K562 (cell line): ENCODE results near the gene RNF180. TPM values are rescaled to one million over a fixed set of nuclear protein-coding genes. Genes with fewer than 3 reads are reported as not detected.

Experiments
- ATAC-seq: fragments of 200-7000 bp; cut with Tn5 transposase; 3 replicates; pipeline ENCODE4 v1.9.1; 2020; ENCODE audit warnings: moderate library complexity
- BruUV-seq: library from RNA; stranded (reverse); fragments of 400-500 nt; replicated peaks from 2 replicates; lab custom pipeline; 2021; lab: Mats Ljungman, UMichigan
- CTCF ChIA-PET: fragments of 300-600 bp; formaldehyde crosslinking; extraction: SDS; loops from one replicate; lab custom pipeline; 2021; ENCODE audit warnings: low intra/inter-chr PET ratio; lab: Yijun Ruan, JAX
- POLR2A ChIA-PET: fragments of 300-600, 350-650 bp; sonication (Branson Sonifier 250); formaldehyde crosslinking; extraction: SDS; loops from one replicate; lab custom pipeline; 2021; ENCODE audit warnings: antibody characterized with exemption, inconsistent platforms; lab: Yijun Ruan, JAX
- DNase-seq, 4 experiments: peaks; one replicate each; pipeline versions ENCODE4 v3.0.0 to v3.0.0-alpha.2; 2011 to 2018; ENCODE audit warnings: low spot score in 3 of 4, mixed read lengths in 3 of 4; ENCODE audit errors: extremely low read depth in 1 of 4
- FAIRE-seq: peaks from 2 replicates; lab custom pipeline; 2011; peaks lifted over from hg19 to GRCh38; lab: Jason Lieb, UNC
- H2AFZ ChIP-seq: 2 replicates; pipeline ENCODE4 v1.6.0; 2011; ENCODE audit warnings: low read depth, low read length, control low read depth, inconsistent platforms
- H3K27ac ChIP-seq: fragments of 200-600 bp; 3 replicates; pipeline ENCODE4 v1.8.0; 2011; ENCODE audit warnings: low read depth, mild to moderate bottlenecking, control low read depth, inconsistent platforms, low read length, moderate library complexity, mixed read lengths; ENCODE audit errors: extremely low read depth
- H3K27me3 ChIP-seq, 2 experiments: fragments of 300-600 bp in 1 of 2; 2 replicates in 1 of 2; 3 replicates in 1 of 2; pipeline versions ENCODE4 v1.6.0 to v1.8.0; 2011; ENCODE audit warnings: inconsistent platforms in 2 of 2, low read length in 2 of 2, mild to moderate bottlenecking in 1 of 2, mixed read lengths in 1 of 2, moderate library complexity in 1 of 2; ENCODE audit not compliant: control insufficient read depth in 2 of 2, insufficient read depth in 2 of 2
- H3K36me3 ChIP-seq: fragments of 300-600 bp; 3 replicates; pipeline ENCODE4 v1.8.0; 2011; ENCODE audit warnings: mild to moderate bottlenecking, low read length, inconsistent platforms; ENCODE audit not compliant: control insufficient read depth, insufficient read depth
- H3K4me1 ChIP-seq, 2 experiments: fragments of 200-600 bp in 1 of 2; replicated peaks in 1 of 2; 2 replicates in 1 of 2; 3 replicates in 1 of 2; pipeline versions ENCODE4 v1.5.1 to v1.8.0; 2011; ENCODE audit warnings: inconsistent platforms in 2 of 2, low read length in 2 of 2, mild to moderate bottlenecking in 1 of 2, mixed read lengths in 1 of 2, moderate library complexity in 1 of 2; ENCODE audit not compliant: control insufficient read depth in 2 of 2, insufficient read depth in 2 of 2
- H3K4me2 ChIP-seq: 2 replicates; pipeline ENCODE4 v1.6.1; 2011; ENCODE audit warnings: low read length, control low read depth, inconsistent platforms, mixed read lengths; ENCODE audit not compliant: insufficient read depth
- H3K4me3 ChIP-seq: fragments of 200-600 bp; sonication (generic), shearing (Covaris generic); 2 replicates; pipeline ENCODE4 v1.5.1; 2016; ENCODE audit warnings: control low read depth, inconsistent platforms
- H3K79me2 ChIP-seq: fragments of 200-600 bp; 3 replicates; pipeline ENCODE4 v1.8.0; 2011; ENCODE audit warnings: low read length, inconsistent platforms; ENCODE audit not compliant: control insufficient read depth, insufficient read depth
- H3K9ac ChIP-seq, 2 experiments: 2 replicates each; pipeline versions ENCODE4 v1.6.0 to v1.6.1; 2011; ENCODE audit warnings: low read depth in 2 of 2, low read length in 2 of 2, control low read depth in 1 of 2, inconsistent platforms in 1 of 2, mild to moderate bottlenecking in 1 of 2, mixed read lengths in 1 of 2; ENCODE audit not compliant: insufficient read depth in 1 of 2
- H3K9me1 ChIP-seq: one replicate; pipeline ENCODE4 v1.6.0; 2011; ENCODE audit warnings: inconsistent platforms, mild to moderate bottlenecking, low read length, moderate library complexity; ENCODE audit not compliant: control insufficient read depth, insufficient read depth
- H3K9me3 ChIP-seq: replicated peaks from 2 replicates; pipeline ENCODE4 v1.5.1; 2011; ENCODE audit warnings: low read depth, low read length, inconsistent platforms; ENCODE audit not compliant: control insufficient read depth, insufficient read depth
- H4K20me1 ChIP-seq: replicated peaks from 2 replicates; pipeline ENCODE4 v1.6.1; 2011; ENCODE audit warnings: low read length, inconsistent platforms, mixed read lengths; ENCODE audit not compliant: control insufficient read depth, insufficient read depth
- ARID1B ChIP-seq: fragments of 450-650 bp; IDR thresholded peaks from 2 replicates; pipeline ENCODE4 v1.6.1; 2016; ENCODE audit warnings: antibody characterized with exemption, mild to moderate bottlenecking, inconsistent platforms
- CEBPB ChIP-seq: fragments of 450-650 bp; IDR thresholded peaks from 2 replicates; pipeline ENCODE4 v1.6.1; 2016; ENCODE audit warnings: missing genetic modification characterization, missing compliant biosample characterization
- CREBBP ChIP-seq: IDR thresholded peaks from one replicate; pipeline ENCODE4 v1.6.1; 2012; ENCODE audit warnings: low read depth, mild to moderate bottlenecking, control low read depth, inconsistent platforms, low read length
- ELF2 ChIP-seq: fragments of 250-450 bp; sonication (Bioruptor Pico); IDR thresholded peaks from 2 replicates; pipeline ENCODE4 v1.5.0; 2021; ENCODE audit warnings: mild to moderate bottlenecking
- FOXJ2 ChIP-seq: fragments of 200-800 bp; sonication (Bioruptor generic); IDR thresholded peaks from 2 replicates; pipeline ENCODE4 v1.6.1; 2016; ENCODE audit warnings: missing genetic modification characterization, missing compliant biosample characterization
- HSF4 ChIP-seq: fragments of 250-450 bp; sonication (Bioruptor Pico); IDR thresholded peaks from 2 replicates; pipeline ENCODE4 v2.1.2; 2022; ENCODE audit warnings: mild to moderate bottlenecking, moderate library complexity, borderline replicate concordance
- MAFG ChIP-seq: fragments of 450-650 bp; conservative IDR thresholded peaks from 2 replicates; pipeline ENCODE4 v1.6.1; 2016; ENCODE audit warnings: missing genetic modification characterization, missing compliant biosample characterization
- SNRNP70 ChIP-seq: fragments of 200-400 bp; formaldehyde crosslinking; optimal IDR thresholded peaks from 2 replicates; pipeline ENCODE3; 2017; ENCODE audit warnings: low read depth, low read length
- TBL1XR1 ChIP-seq, 2 experiments: IDR thresholded peaks; 2 replicates each; pipeline ENCODE4 v1.6.1; 2012; ENCODE audit warnings: improper control_type of control experiment in 2 of 2, low read length in 2 of 2, mild to moderate bottlenecking in 1 of 2
- UBTF ChIP-seq, 2 experiments: IDR thresholded peaks; 2 replicates each; pipeline ENCODE4 v1.6.1; 2012; ENCODE audit warnings: improper control_type of control experiment in 2 of 2, low read depth in 2 of 2, low read length in 2 of 2, borderline replicate concordance in 1 of 2
- ZNF217 ChIP-seq: sonication (generic); formaldehyde crosslinking; IDR thresholded peaks from 2 replicates; pipeline ENCODE4 v1.8.0; 2022; ENCODE audit warnings: mild to moderate bottlenecking, missing genetic modification reagents
- ZNF24 ChIP-seq: fragments of 450-650 bp; IDR thresholded peaks from 2 replicates; pipeline ENCODE4 v1.6.1; 2016
- ZNF263 ChIP-seq: sonication (generic); formaldehyde crosslinking; IDR thresholded peaks from 2 replicates; pipeline ENCODE4 v1.8.0; 2022; ENCODE audit warnings: mild to moderate bottlenecking, missing genetic modification reagents, borderline replicate concordance
- WGBS: fragments of 100-300 bp; shearing (Covaris generic); methylation state at CpG from one replicate; pipeline ENCODE4 v1.1.6; 2016; ENCODE audit warnings: low coverage, mixed read lengths; ENCODE audit not compliant: insufficient coverage; ENCODE audit errors: missing lambda C conversion rate; 5-methylcytosine and 5-hydroxymethylcytosine counted together
- in situ Hi-C: fragments of 300-500 bp; cut with MboI; formaldehyde crosslinking; loops from 4 replicates; pipeline ENCODE4 v1.15.0; 2018; ENCODE audit warnings: inconsistent platforms, mixed read lengths
- intact Hi-C: fragments of 100-400 bp; cut with micrococcal nuclease; formaldehyde crosslinking; loops from 2 replicates; pipeline ENCODE4 v1.14.2; 2022
- polyA plus RNA-seq, 8 experiments: library from polyadenylated mRNA; depleted of rRNA in 4 of 8; stranded (reverse) in 5 of 8; unstranded in 3 of 8; fragments of >200 nt; fragmentation: Nextera tagmentation in 2 of 8; fragmentation: Illumina TruSeq in 1 of 8; extraction: Ambion mirVana in 2 of 8; extraction: Trizol in 1 of 8; gene quantifications; 2 replicates each; pipeline versions ENCODE4 v1.2.1 to v1.2.3, GENCODE V29; 2011 to 2014; ENCODE audit warnings: inconsistent platforms in 1 of 8, missing spikeins in 1 of 8
- total RNA-seq, 7 experiments: library from RNA; depleted of rRNA in 6 of 7; stranded (reverse); fragments of >200 nt in 6 of 7; fragmentation: Illumina TruSeq in 2 of 7; extraction: Trizol in 2 of 7; gene quantifications; 2 replicates each; pipeline versions ENCODE4 v1.2.1 to v1.2.3, GENCODE V29; 2011 to 2021; ENCODE audit warnings: low replicate concordance in 1 of 7
- TF ChIP-seq, protein P1 (sequence below): fragments of 250-450 bp; sonication (Bioruptor Pico); IDR thresholded peaks from 2 replicates; pipeline ENCODE4 v1.8.0; 2021; ENCODE audit warnings: moderate library complexity, mild to moderate bottlenecking, inconsistent platforms

The RNF180 gene
- total and polyA plus RNA-seq, 9 of the 15 experiments (the other 6 are each of a cell fraction or from before 2014, with no cell fraction given) = 0.05 TPM; not detected in 8

GRCh38 chr5:64199425-64199824, 33.8 kb downstream of the RNF180 start:
- ChIA-PET CTCF (no interaction called here), POLR2A (no interaction called here)
- in situ Hi-C loops = no loop called here
- H3K27me3 ChIP-seq = no peaks in the 10 kb centered on the region
- no peak for DNase-seq
- intact Hi-C loops = no loop called here
- H3K4me2 ChIP-seq = no peak overlapping the region
- H4K20me1 ChIP-seq = no peaks in the 10 kb centered on the region
- H3K9me3 ChIP-seq = no peaks in the 10 kb centered on the region
- no peak overlapping the region for H3K27ac ChIP-seq
- BruUV-seq = no TSS peak
- no peaks in the 10 kb centered on the region for H3K36me3 ChIP-seq
- H3K4me1 ChIP-seq = no peaks in the 10 kb centered on the region
- no peak for ATAC-seq
- WGBS = 0% methylated on average over 1 of the region's 1 CpG
- TF ChIP-seq ZNF24 (no peak), CREBBP (no peak), MAFG (tag) (no peak), FOXJ2 (tag) (no peak), SNRNP70 (no peak), UBTF (IDR thresholded peaks at IDR 0.05; ENCODE audit: borderline replicate concordance in 1 of 2, low read depth in 2 of 2, low read length in 2 of 2) (no peak), ZNF263 (CRISPR knock-in tag) (no peak), ZNF217 (CRISPR knock-in tag) (no peak), HSF4 (no peak), CEBPB (tag) (no peak), ELF2 (CRISPR knock-in tag) (no peak), TBL1XR1 (IDR thresholded peaks at IDR 0.05; ENCODE audit: low read length in 2 of 2) (no peak), ARID1B (no peak)
- TF ChIP-seq, protein P1, sequence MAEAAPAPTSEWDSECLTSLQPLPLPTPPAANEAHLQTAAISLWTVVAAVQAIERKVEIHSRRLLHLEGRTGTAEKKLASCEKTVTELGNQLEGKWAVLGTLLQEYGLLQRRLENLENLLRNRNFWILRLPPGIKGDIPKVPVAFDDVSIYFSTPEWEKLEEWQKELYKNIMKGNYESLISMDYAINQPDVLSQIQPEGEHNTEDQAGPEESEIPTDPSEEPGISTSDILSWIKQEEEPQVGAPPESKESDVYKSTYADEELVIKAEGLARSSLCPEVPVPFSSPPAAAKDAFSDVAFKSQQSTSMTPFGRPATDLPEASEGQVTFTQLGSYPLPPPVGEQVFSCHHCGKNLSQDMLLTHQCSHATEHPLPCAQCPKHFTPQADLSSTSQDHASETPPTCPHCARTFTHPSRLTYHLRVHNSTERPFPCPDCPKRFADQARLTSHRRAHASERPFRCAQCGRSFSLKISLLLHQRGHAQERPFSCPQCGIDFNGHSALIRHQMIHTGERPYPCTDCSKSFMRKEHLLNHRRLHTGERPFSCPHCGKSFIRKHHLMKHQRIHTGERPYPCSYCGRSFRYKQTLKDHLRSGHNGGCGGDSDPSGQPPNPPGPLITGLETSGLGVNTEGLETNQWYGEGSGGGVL = no peak
- no peak for FAIRE-seq
- H2AFZ ChIP-seq = no peak overlapping the region
- no peaks in the 10 kb centered on the region for H3K79me2 ChIP-seq
- no peaks in the 10 kb centered on the region for H3K9me1 ChIP-seq
- H3K4me3 ChIP-seq = no peak overlapping the region
- H3K9ac ChIP-seq = no peak overlapping the region
